Measurements from ENCODE around the gene IGSF22.

Gene IGSF22

GRCh38 chr11:18754308-18754707, 28.3 kb upstream of the IGSF22 start:
- Mint-ChIP-seq H3K9me3 (no peaks in the 10 kb centered on the region), H3K4me3 (no peak overlapping the region), H3K27me3 (ENCODE audit: low read depth, poor library complexity) (peaks cover 14% of the 10 kb centered on the region), H3K4me1 (peaks cover 7% of the 10 kb centered on the region), H3K36me3 (ENCODE audit: low read depth) (no peaks in the 10 kb centered on the region), H3K27ac (no peak overlapping the region)
- TF ChIP-seq CTCF (IDR thresholded peaks at IDR 0.05), result no peak
- no peak for DNase-seq

- H3K4me3 Mint-ChIP-seq, result no peak overlapping the region
- H3K9me3 Mint-ChIP-seq, result no peaks in the 10 kb centered on the region
- no peak overlapping the region for H3K27ac Mint-ChIP-seq
- no peak for TF ChIP-seq CTCF (IDR thresholded peaks at IDR 0.05)
- H3K27me3 Mint-ChIP-seq (ENCODE audit: low read depth, poor library complexity), result peaks cover 14% of the 10 kb centered on the region
- peaks cover 12% of the 10 kb centered on the region for H3K4me1 Mint-ChIP-seq
- no peaks in the 10 kb centered on the region for H3K36me3 Mint-ChIP-seq (ENCODE audit: low read depth)
- no peak for DNase-seq
These were observed 26.5 kb upstream of the IGSF22 start for GRCh38 chr11:18752502-18752901.

- Mint-ChIP-seq H3K27ac (no peak overlapping the region), H3K36me3 (ENCODE audit: low read depth) (no peaks in the 10 kb centered on the region), H3K9me3 (no peaks in the 10 kb centered on the region), H3K27me3 (ENCODE audit: low read depth, poor library complexity) (peaks cover 18% of the 10 kb centered on the region), H3K4me3 (no peak overlapping the region), H3K4me1 (peaks cover 12% of the 10 kb centered on the region)
- no peak for TF ChIP-seq CTCF (IDR thresholded peaks at IDR 0.05)
- DNase-seq, result no peak
These were observed 25.0 kb upstream of the IGSF22 start for GRCh38 chr11:18750944-18751343.

- no peak for TF ChIP-seq CTCF (IDR thresholded peaks at IDR 0.05)
- no peak for DNase-seq
- Mint-ChIP-seq H3K27me3 (ENCODE audit: low read depth, poor library complexity) (peaks cover 18% of the 10 kb centered on the region), H3K27ac (no peak overlapping the region), H3K4me3 (no peak overlapping the region), H3K4me1 (peaks cover 12% of the 10 kb centered on the region), H3K36me3 (ENCODE audit: low read depth) (no peaks in the 10 kb centered on the region), H3K9me3 (no peaks in the 10 kb centered on the region)
These were observed 23.8 kb upstream of the IGSF22 start for GRCh38 chr11:18749681-18750319.

GRCh38 chr11:18748766-18749365, 22.9 kb upstream of the IGSF22 start:
- H3K4me3 Mint-ChIP-seq, result no peak overlapping the region
- no peaks in the 10 kb centered on the region for H3K9me3 Mint-ChIP-seq
- H3K4me1 Mint-ChIP-seq, result peaks cover 12% of the 10 kb centered on the region
- no peak for DNase-seq
- no peaks in the 10 kb centered on the region for H3K36me3 Mint-ChIP-seq (ENCODE audit: low read depth)
- H3K27me3 Mint-ChIP-seq (ENCODE audit: low read depth, poor library complexity), result peaks cover 17% of the 10 kb centered on the region
- no peak for TF ChIP-seq CTCF (IDR thresholded peaks at IDR 0.05)
- no peak overlapping the region for H3K27ac Mint-ChIP-seq

GRCh38 chr11:18745251-18745650, 19.3 kb upstream of the IGSF22 start:
- H3K27ac Mint-ChIP-seq, result no peak overlapping the region
- no peak overlapping the region for H3K4me3 Mint-ChIP-seq
- DNase-seq, result no peak
- peaks cover 4% of the 10 kb centered on the region for H3K27me3 Mint-ChIP-seq (ENCODE audit: low read depth, poor library complexity)
- H3K9me3 Mint-ChIP-seq, result no peaks in the 10 kb centered on the region
- H3K4me1 Mint-ChIP-seq, result peaks cover 12% of the 10 kb centered on the region
- no peaks in the 10 kb centered on the region for H3K36me3 Mint-ChIP-seq (ENCODE audit: low read depth)
- no peak for TF ChIP-seq CTCF (IDR thresholded peaks at IDR 0.05)
